ENCODE measurements around the gene MFAP3L.

GRCh38 chr4:169957785-169958184 is 68.4 kb downstream of the MFAP3L start:
- TF ChIP-seq CTCF (IDR thresholded peaks at IDR 0.05) (no peak), POLR2A (IDR thresholded peaks at IDR 0.05) (no peak)
